Subcutaneous adipose tissue (tissue), 4 donors: ENCODE results near the gene THSD4. TPM values are rescaled to one million over a fixed set of nuclear protein-coding genes. Genes with fewer than 3 reads are reported as not detected.

Experiments used
- total RNA-seq, 4 donors: library from RNA; depleted of rRNA; stranded (reverse); fragments of >200 nt; gene quantifications; one replicate each; pipeline ENCODE4 v1.1.0, GENCODE V29; 2016
- TF ChIP-seq, protein P1 (sequence below): fragments of 450-650 bp; IDR thresholded peaks from one replicate; pipeline ENCODE4 v1.5.1; 2016; ENCODE audit warnings: low read depth, mild to moderate bottlenecking, control low read depth, antibody characterized with exemption, moderate library complexity

The THSD4 gene
- total RNA-seq, 4 donors from 2014 or later, result 0.17 to 0.94 (median 0.63) TPM

DNA sequence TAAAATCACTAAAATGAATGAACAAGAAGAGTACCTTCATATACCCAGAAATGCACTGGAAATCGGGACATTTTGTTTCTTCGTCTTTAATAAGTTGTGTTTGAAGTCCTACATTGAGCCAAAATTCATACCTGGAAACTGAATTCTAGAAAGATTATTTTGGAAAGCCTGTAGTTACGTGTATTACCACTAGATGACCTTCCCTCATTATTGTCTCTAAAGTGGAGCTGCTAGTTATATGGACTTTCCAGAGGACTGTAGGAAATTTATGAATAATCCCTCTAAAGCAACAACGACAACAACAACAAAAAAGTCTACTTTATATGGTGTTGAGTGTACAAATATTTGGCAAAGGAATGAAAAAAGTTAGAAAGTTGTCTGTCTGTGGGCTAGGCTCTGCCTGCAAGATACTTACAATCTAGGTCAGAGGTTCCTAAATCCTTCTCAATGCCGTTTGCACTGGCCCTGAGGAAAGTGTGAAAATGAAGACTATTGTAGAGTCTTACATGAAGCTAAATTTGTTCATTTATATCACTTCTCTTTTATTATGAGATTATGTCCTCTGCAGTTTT lies 460.3 kb downstream of the THSD4 start:
- TF ChIP-seq, protein P1, sequence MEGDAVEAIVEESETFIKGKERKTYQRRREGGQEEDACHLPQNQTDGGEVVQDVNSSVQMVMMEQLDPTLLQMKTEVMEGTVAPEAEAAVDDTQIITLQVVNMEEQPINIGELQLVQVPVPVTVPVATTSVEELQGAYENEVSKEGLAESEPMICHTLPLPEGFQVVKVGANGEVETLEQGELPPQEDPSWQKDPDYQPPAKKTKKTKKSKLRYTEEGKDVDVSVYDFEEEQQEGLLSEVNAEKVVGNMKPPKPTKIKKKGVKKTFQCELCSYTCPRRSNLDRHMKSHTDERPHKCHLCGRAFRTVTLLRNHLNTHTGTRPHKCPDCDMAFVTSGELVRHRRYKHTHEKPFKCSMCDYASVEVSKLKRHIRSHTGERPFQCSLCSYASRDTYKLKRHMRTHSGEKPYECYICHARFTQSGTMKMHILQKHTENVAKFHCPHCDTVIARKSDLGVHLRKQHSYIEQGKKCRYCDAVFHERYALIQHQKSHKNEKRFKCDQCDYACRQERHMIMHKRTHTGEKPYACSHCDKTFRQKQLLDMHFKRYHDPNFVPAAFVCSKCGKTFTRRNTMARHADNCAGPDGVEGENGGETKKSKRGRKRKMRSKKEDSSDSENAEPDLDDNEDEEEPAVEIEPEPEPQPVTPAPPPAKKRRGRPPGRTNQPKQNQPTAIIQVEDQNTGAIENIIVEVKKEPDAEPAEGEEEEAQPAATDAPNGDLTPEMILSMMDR, result no peak

DNA sequence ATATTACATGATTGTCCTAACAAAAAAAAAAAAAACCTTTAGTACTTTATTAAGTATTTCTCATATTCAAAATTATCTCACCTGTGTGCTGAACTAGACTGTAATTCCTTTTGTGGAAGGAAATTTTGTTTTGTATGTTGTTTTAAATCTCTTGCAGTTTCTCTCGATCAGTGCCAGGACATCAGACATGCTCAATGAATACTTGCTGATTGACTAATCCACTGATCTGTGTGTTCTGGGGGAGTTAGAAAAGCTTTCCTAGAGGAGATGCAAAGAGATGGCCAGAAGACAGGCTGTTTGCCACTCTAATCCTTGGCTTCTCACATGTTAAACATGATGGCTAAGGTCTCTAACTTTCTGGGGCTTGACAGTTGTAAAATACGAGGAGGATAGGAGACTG lies 461.8 kb downstream of the THSD4 start:
- TF ChIP-seq, protein P1, result no peak

GRCh38 chr15:71581398-71581930 lies 466.2 kb downstream of the THSD4 start:
- TF ChIP-seq, protein P1, result no peak

GRCh38 chr15:71585159-71585558 lies 469.9 kb downstream of the THSD4 start:
- TF ChIP-seq, protein P1, result no peak

DNA sequence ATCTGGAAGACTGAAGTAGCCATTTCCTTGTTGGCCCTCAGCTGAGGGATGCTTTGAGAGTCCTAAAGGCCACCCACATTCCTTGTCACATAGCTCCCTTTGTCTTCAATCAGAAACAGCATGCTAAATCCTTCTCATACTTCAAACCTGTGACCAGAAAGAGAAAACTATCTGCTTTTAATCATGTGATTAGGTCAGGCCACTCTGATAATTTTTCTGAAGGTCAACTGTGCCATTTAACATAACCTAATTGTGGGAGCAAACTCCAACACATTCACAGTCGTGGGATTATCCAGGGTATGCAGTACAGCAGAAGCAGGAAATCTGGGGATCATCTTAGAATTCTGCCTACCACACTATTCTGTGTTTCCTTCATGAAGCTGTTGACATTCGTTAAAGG lies 471.2 kb downstream of the THSD4 start:
- TF ChIP-seq, protein P1, result no peak

GRCh38 chr15:71588746-71589145 lies 473.5 kb downstream of the THSD4 start:
- TF ChIP-seq, protein P1, result no peak

GRCh38 chr15:71591057-71591456 lies 475.8 kb downstream of the THSD4 start:
- TF ChIP-seq, protein P1, result no peak
